ENCODE results near the gene RNF121.
"Not testable (repeated sequence)": the region's sequence is repeated elsewhere in the genome, so short reads cannot be mapped to it uniquely, and the experiment has no call there.

RNF121 gene

GRCh38 chr11:71928737-71929443 is at the start of gene RNF121:
Gene RNF121, plus strand, starts transcription at chr11:71929046. Its CDS starts 16 bp downstream, at chr11:71929062.
- peak; percentile 98 for DNase-seq (ENCODE audit: low read depth)

GRCh38 chr11:71885806-71886205 is 43.0 kb upstream of the RNF121 start:
- DNase-seq (ENCODE audit: low read depth), result not testable (repeated sequence)

DNA sequence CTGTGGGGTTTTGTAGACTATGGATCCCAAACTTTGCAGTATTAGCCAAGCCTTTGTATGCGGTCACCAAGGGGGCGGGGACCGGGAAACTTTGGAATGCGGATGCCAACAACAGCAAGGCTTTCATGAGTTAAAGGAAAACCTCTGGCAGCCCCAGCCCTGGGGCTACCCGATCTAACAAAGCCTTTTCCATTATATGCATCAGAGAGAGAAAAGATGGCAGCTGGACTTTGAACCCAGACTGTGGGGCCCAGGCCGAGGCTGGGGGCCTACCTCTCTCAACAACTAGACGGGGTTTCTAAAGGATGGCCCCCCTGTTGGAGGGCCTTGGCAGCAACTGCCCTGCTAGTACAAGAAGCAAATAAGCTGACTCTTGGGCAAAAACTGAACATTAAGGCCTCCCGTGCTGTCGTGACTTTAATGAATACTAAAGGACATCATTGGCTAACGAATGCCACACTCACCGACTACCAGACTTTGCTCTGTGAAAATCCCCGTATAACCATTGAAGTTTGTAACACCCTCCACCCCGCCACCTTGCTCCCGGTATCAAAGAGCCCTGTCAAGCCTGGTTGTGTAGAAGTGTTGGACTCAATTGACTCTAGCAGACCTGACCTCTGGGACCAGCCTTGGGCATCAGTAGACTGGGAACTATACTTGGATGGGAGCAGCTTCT is 40.4 kb upstream of the RNF121 start:
- DNase-seq (ENCODE audit: low read depth), result not testable (repeated sequence)

- DNase-seq (ENCODE audit: low read depth), result not testable (repeated sequence)
Observed at GRCh38 chr11:71889181-71889872, 39.5 kb upstream of the RNF121 start.

GRCh38 chr11:71895961-71896360 is 32.9 kb upstream of the RNF121 start:
- no peak for DNase-seq (ENCODE audit: low read depth)

- DNase-seq (ENCODE audit: low read depth), result not testable (repeated sequence)
Observed at GRCh38 chr11:71901137-71901536, 27.7 kb upstream of the RNF121 start.

DNA sequence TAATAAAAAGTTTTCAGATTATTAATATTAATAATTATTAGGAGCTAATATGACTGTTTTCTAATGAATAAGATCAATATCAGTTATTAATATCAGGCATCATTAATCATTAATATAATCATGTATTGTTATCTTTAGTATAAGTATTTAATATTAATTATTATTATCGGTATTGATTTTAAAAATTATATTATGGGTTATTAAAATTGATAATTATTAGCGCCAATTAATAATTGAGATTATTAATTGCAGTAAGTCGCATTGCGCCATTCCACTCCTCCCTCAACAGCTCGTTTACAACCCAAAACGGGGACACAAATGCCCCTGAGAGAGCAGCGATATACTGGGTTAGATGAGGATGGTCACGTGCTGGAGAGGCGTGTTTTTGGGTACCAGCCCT is 20.6 kb upstream of the RNF121 start:
- DNase-seq (ENCODE audit: low read depth), result no peak

DNA sequence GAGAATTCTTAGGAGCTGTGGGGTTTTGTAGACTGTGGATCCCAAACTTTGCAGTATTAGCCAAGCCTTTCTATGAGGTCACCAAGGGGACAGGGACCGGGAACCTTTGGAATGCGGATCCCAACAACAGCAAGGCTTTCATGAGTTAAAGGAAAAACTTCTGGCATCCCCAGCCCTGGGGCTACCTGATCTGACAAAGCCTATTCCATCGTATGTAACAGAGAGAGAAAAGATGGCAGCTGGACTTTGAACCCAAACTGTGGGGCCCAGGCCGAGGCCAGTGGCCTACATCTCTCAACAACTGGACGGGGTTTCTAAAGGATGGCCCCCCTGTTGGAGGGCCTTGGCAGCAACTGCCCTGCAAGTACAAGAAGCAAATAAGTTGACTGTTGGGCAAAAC is 18.1 kb upstream of the RNF121 start:
- DNase-seq (ENCODE audit: low read depth), result not testable (repeated sequence)

- DNase-seq (ENCODE audit: low read depth), result peak; percentile 49
Observed at GRCh38 chr11:71911321-71911985, 17.4 kb upstream of the RNF121 start.

DNA sequence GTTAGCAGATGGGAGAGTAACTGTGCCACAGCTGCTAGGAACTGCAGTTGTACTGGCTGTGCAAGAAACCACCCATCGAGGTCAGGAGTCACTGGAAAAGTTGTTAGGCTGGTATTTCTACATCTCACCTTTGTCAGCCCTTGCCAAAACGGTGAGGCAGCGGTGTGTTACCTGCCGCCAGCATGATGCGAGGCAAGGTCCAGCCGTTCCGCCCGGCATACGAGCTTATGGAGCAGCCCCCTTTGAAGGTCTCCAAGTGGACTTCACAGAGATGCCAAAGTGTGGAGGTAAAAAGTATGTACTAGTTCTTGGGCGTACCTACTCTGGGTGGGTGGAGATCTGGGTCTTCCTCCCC is 16.9 kb upstream of the RNF121 start:
- DNase-seq (ENCODE audit: low read depth), result not testable (repeated sequence)

- DNase-seq (ENCODE audit: low read depth), result no peak
Observed at GRCh38 chr11:71913756-71914526, 14.9 kb upstream of the RNF121 start.

DNA sequence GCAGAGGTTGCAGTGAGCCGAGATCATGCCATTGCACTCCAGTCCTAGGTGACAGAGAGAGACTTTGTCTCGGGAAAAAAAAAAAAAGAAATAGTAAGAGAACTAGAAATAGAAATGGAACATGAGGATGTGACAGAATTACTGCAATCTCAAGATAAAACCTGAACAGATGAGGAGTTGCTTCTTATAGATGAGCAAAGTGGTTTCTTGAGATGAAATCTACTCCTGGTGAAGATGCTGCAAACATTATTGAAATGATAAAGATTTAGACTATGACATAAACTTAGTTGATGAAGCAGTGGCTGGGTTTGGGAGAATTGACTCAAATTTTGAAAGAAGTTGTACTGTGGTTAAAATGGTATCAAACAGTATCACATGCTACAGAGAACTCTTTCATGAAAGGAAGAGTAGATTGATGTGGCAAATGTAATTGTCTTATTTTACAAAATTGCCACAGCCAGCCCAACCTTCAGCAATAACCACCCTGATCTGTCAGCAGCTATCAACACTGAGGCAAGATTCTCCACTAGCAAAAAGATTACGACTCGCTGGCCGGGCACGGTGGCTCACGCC is 14.1 kb upstream of the RNF121 start:
- no peak for DNase-seq (ENCODE audit: low read depth)

DNA sequence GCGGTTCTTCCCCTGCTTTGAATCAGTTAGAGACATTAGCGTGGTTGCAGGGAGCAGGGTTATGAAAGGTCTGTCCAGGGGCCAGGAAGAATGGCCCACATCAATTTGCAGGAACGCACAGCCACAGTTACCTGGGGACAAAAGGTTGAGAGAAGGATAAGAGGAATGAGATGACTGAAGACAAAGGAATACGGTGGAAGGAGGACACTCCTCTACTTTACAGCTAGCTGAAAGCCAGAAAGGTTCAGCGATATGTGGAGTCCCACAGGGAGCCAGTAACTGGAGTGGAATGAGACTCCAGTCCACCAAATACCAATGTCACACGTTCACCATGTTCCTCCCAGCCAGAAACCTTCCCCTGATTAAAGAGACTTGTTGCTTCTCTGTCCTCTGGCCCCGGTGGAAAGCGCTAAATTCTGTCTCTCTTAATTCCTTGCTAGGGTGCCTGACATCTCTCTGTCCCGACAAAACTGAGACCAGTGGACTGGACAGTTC is 11.2 kb upstream of the RNF121 start:
- DNase-seq (ENCODE audit: low read depth), result no peak

GRCh38 chr11:71927820-71928736 is 768 bp upstream of the RNF121 start, which contains the start of gene XNDC1N:
Gene XNDC1N, minus strand, starts transcription at chr11:71928594. Its CDS starts 5,241 bp downstream, at chr11:71923353.
- DNase-seq (ENCODE audit: low read depth), result peak; percentile 42

DNA sequence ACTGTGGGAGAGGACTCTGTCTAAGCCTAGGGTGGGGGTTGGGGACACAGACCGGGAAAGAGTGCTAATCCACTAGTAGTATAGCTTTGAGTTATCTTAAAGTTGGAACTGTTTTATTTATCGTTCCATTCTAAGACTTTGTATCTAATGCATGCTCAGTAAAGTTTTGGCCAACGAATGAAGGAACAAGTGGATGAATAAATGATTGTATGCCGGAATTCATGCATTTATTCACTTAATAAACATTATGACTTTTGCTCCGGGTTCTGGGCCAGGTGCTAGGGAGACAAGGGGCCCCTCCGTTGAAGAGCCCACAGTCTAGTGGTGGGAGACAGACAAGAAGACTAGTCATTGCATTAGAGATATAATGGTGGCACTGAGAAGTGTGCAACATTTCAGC is 645 bp downstream of the RNF121 start:
- no peak for DNase-seq (ENCODE audit: low read depth)

DNA sequence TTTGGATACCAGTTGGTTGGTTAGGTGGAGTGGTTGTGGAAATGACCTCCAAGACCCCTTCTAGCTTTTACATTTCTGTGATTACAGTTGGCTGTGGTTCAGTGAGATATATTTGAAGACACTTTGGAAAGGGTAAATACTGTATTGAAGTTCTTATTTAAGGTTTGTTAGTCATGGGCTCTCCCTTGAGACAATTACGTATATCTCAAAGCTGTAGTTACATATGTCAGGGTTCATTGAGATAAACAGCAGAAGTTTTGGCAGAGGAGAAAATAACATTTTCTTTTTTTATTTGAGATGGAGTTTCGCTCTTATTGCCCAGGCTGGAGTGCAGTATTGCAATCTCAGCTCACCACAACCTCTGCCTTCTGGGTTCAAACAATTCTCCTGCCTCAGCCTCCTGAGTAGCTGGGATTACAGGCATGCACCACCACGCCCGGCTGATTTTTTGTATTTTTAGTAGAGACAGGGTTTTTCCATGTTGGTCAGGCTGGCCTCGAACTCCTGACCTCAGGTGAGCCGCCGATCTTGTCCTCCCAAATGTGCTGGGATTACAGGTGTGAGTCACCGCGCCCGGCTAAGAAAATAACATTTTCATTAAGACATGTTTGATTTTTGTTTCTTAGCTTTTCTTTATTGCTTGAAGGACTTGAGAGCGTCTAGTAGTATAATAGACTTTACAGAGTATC is 1.9 kb downstream of the RNF121 start:
- DNase-seq (ENCODE audit: low read depth), result no peak

DNA sequence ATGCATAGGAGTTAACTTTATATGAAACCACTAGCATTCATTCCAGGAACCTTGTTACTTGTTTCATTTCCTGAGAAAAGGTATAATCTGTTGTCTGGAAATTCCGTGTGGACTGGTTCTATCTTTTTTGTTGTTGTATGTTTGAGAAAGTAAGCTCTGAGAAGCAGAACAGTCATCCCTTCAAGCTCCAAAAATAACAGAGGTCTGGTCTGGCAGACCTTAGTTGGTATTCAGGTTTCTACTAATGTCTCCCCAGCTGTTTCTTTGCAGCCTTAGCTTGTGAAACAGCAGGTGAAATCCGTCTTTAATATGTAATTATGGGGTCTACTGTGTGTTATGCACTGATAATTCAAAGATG is 2.4 kb downstream of the RNF121 start:
- no peak for DNase-seq (ENCODE audit: low read depth)

DNA sequence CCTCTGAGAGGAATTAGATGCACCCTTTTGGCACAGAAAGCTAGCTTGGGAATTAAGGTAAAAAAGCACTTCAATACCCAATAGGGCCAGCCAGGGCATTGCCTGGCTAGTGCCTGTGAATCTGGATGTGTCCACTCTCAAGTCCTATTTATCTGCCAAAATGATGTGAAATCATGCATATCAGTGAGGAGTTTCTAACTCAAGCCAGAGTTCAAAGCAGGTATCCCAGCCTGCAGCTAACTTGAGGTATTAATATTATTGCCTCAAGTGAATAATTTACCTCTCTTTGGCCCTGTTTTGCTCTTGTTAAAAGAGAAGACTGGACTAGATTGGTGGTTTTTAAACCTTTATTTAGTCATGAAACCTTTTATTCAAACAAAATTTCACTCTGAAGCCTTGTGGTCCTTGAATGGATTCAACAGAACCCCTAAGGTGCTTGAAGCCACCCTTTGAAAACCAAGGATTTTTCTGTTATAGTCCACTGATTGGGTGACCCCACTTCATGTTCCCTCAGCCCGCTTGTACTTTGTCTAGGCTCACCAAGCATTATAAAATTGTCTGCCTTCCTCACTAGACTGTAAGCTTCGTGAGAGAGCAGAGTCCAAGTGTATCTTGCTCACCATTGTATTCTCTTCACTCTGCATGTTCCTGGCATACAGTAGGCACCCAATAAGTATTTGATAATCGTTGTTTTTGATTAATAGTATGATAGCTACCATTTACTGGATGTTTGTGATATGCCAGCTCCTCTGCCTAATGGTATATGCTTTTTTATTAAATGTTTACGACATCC is 4.5 kb downstream of the RNF121 start:
- DNase-seq (ENCODE audit: low read depth), result no peak

DNA sequence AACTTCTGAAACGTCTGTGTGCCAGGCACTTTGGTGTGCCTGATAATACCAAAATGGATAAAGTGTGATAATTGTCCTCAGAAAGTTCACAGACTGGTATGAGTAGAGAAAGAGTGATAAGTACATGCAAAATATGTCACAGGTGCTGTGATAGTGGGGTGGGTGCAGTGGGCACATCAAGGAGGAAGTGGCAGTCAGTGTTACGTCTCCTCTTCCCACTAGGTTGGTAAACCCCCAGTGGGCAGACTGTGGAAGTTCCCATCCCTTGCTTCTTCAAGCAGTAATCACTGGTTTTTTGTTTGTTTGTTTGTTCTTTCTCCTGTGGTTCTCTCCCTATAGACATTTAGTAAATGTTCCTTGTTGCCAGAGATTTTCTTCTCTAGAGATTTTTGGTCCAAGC is 5.4 kb downstream of the RNF121 start:
- no peak for DNase-seq (ENCODE audit: low read depth)

All from stimulated activated CD8-positive, alpha-beta memory T cell treated with anti-CD3 and anti-CD28 coated beads, Interleukin-7, amount 100 ng/mL, for 24 hours (primary cell).